ENCODE data around the gene S100A7.
"Not testable (repeated sequence)": the region's sequence is repeated elsewhere in the genome, so short reads cannot be mapped to it uniquely, and the experiment has no call there.

GRCh38 chr1:153419436-153419793 lies 41.0 kb downstream of the S100A7 start:
- not testable (repeated sequence) for TF ChIP-seq CTCF, POLR2A, EP300 (IDR thresholded peaks at IDR 0.05)
